ENCODE results near the gene GMPPB.

DNA sequence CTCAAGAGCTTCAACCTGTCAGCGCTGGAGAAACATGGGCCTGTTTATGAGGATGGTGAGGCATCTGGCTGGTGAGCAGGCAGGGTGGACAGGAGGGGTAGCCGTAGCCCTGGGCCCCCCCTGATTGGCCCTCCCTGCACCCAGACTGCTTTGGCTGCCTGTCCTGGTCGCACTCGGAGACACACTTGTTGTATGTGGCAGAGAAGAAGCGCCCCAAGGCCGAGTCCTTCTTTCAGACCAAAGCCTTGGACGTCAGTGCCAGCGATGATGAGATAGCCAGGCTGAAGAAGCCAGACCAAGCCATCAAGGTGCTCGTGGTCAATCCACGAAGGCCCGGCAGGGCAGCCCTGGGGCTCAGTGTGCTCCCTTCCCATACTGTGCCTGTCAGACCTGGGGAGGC lies 47.8 kb downstream of the GMPPB start:
- TF ChIP-seq EZH2 (IDR thresholded peaks at IDR 0.05; ENCODE audit: low read depth, low read length, severe bottlenecking) (no peak), EP300 (IDR thresholded peaks at IDR 0.05; ENCODE audit: borderline replicate concordance in 1 of 2, low read depth in 2 of 2, low read length in 2 of 2) (no peak), JUND (IDR thresholded peaks at IDR 0.05; ENCODE audit: low read length) (no peak), BCL11A (IDR thresholded peaks at IDR 0.05; ENCODE audit: low read depth in 2 of 2, low read length in 2 of 2) (no peak), MAFK (IDR thresholded peaks at IDR 0.05; ENCODE audit: low read depth, low read length) (no peak), FOSL1 (IDR thresholded peaks at IDR 0.05; ENCODE audit: insufficient read depth, low read depth, low read length) (no peak), BACH1 (IDR thresholded peaks at IDR 0.05; ENCODE audit: low read length) (no peak), KDM1A (IDR thresholded peaks at IDR 0.05; ENCODE audit: borderline replicate concordance, low read length) (no peak), GTF2F1 (IDR thresholded peaks at IDR 0.05; ENCODE audit: borderline replicate concordance, low read depth, low read length) (no peak), POLR2A (IDR thresholded peaks at IDR 0.05; ENCODE audit: control extremely low read depth in 1 of 2, low read depth in 2 of 2, low read length in 2 of 2) (no peak), POLR2AphosphoS5 (IDR thresholded peaks at IDR 0.05; ENCODE audit: low read depth, low read length) (no peak), NANOG (IDR thresholded peaks at IDR 0.05; ENCODE audit: insufficient read depth, low read depth, low read length, poor library complexity, severe bottlenecking) (no peak)
- TF ChIP-seq, protein P1, sequence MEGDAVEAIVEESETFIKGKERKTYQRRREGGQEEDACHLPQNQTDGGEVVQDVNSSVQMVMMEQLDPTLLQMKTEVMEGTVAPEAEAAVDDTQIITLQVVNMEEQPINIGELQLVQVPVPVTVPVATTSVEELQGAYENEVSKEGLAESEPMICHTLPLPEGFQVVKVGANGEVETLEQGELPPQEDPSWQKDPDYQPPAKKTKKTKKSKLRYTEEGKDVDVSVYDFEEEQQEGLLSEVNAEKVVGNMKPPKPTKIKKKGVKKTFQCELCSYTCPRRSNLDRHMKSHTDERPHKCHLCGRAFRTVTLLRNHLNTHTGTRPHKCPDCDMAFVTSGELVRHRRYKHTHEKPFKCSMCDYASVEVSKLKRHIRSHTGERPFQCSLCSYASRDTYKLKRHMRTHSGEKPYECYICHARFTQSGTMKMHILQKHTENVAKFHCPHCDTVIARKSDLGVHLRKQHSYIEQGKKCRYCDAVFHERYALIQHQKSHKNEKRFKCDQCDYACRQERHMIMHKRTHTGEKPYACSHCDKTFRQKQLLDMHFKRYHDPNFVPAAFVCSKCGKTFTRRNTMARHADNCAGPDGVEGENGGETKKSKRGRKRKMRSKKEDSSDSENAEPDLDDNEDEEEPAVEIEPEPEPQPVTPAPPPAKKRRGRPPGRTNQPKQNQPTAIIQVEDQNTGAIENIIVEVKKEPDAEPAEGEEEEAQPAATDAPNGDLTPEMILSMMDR (IDR thresholded peaks at IDR 0.05; ENCODE audit: control extremely low read depth in 1 of 3, insufficient read depth in 1 of 3, low read depth in 1 of 3, low read length in 3 of 3), result no peak
- TF ChIP-seq, protein P2, sequence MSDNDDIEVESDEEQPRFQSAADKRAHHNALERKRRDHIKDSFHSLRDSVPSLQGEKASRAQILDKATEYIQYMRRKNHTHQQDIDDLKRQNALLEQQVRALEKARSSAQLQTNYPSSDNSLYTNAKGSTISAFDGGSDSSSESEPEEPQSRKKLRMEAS (IDR thresholded peaks at IDR 0.05), result no peak

All from H1 (cell line).